ENCODE results near the gene ABTB2.
A peak's percentile ranks its signal among the peaks of the same experiment; 100 is the strongest.

ABTB2 gene

GRCh38 chr11:34339149-34340064 lies 18.4 kb downstream of the ABTB2 start:
- TF ChIP-seq, protein P1, sequence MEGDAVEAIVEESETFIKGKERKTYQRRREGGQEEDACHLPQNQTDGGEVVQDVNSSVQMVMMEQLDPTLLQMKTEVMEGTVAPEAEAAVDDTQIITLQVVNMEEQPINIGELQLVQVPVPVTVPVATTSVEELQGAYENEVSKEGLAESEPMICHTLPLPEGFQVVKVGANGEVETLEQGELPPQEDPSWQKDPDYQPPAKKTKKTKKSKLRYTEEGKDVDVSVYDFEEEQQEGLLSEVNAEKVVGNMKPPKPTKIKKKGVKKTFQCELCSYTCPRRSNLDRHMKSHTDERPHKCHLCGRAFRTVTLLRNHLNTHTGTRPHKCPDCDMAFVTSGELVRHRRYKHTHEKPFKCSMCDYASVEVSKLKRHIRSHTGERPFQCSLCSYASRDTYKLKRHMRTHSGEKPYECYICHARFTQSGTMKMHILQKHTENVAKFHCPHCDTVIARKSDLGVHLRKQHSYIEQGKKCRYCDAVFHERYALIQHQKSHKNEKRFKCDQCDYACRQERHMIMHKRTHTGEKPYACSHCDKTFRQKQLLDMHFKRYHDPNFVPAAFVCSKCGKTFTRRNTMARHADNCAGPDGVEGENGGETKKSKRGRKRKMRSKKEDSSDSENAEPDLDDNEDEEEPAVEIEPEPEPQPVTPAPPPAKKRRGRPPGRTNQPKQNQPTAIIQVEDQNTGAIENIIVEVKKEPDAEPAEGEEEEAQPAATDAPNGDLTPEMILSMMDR (IDR thresholded peaks at IDR 0.05; ENCODE audit: insufficient read depth, low read length), result no peak
- TF ChIP-seq GABPA (IDR thresholded peaks at IDR 0.05; ENCODE audit: low read depth), result no peak
- TF ChIP-seq SPI1 (IDR thresholded peaks at IDR 0.05; ENCODE audit: borderline replicate concordance, low read depth), result peak; percentile 14; the same call in 1 of the 2 replicates
- TF ChIP-seq POLR2AphosphoS5 (IDR thresholded peaks at IDR 0.05; ENCODE audit: low read depth), result peak; percentile 62
- no peak for TF ChIP-seq REST (IDR thresholded peaks at IDR 0.05; ENCODE audit: insufficient replicate concordance, low read depth)
- Histone ChIP-seq H3K4me3 (replicated peaks; ENCODE audit: insufficient read depth, low read length) (no peak overlapping the region), H3K27me3 (ENCODE audit: insufficient read depth, poor library complexity, severe bottlenecking) (no peaks in the 10 kb centered on the region), H3K27ac (replicated peaks) (peak overlapping the region; percentile 42)
- DNase-seq (ENCODE audit: low read depth in 1 of 2, low spot score in 1 of 2), result peak; percentile 16 to 81

GRCh38 chr11:34337016-34337415 lies 20.8 kb downstream of the ABTB2 start:
- Histone ChIP-seq H3K4me3 (replicated peaks; ENCODE audit: insufficient read depth, low read length) (no peak overlapping the region), H3K27ac (replicated peaks) (no peak overlapping the region), H3K27me3 (ENCODE audit: insufficient read depth, poor library complexity, severe bottlenecking) (no peaks in the 10 kb centered on the region)
- TF ChIP-seq POLR2AphosphoS5 (IDR thresholded peaks at IDR 0.05; ENCODE audit: low read depth) (no peak), REST (IDR thresholded peaks at IDR 0.05; ENCODE audit: insufficient replicate concordance, low read depth) (no peak), SPI1 (IDR thresholded peaks at IDR 0.05; ENCODE audit: borderline replicate concordance, low read depth) (no peak), GABPA (IDR thresholded peaks at IDR 0.05; ENCODE audit: low read depth) (no peak)
- TF ChIP-seq, protein P1 (IDR thresholded peaks at IDR 0.05; ENCODE audit: insufficient read depth, low read length), result no peak
- DNase-seq (ENCODE audit: low read depth in 1 of 2, low spot score in 1 of 2), result peak in 1 of 2 experiments; percentile 61

DNA sequence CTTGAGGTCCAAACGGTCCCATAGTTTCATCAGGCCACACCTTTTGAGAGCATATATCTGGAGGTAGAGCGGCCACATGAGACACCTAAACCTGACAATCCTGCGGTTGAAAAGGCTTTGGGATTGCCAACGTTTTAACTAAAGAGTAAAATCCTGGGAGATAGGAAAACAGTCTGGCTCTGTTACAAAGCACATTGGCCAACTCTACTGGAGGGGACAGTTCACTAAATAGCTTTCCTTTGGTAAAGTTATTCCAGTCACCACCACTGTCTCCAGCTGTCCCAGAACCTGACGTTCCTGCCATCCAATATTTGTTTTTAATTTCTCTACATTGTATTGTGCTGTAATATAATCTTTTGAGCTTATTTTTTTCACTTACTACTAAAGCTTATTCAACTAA lies 22.0 kb downstream of the ABTB2 start:
- DNase-seq (ENCODE audit: low read depth in 1 of 2, low spot score in 1 of 2), result no peak
- no peak for TF ChIP-seq REST (IDR thresholded peaks at IDR 0.05; ENCODE audit: insufficient replicate concordance, low read depth)
- TF ChIP-seq, protein P1 (IDR thresholded peaks at IDR 0.05; ENCODE audit: insufficient read depth, low read length), result no peak
- TF ChIP-seq POLR2AphosphoS5 (IDR thresholded peaks at IDR 0.05; ENCODE audit: low read depth), result no peak
- TF ChIP-seq GABPA (IDR thresholded peaks at IDR 0.05; ENCODE audit: low read depth), result no peak
- no peak for TF ChIP-seq SPI1 (IDR thresholded peaks at IDR 0.05; ENCODE audit: borderline replicate concordance, low read depth)
- Histone ChIP-seq H3K27ac (replicated peaks) (no peak overlapping the region), H3K27me3 (ENCODE audit: insufficient read depth, poor library complexity, severe bottlenecking) (no peaks in the 10 kb centered on the region), H3K4me3 (replicated peaks; ENCODE audit: insufficient read depth, low read length) (no peak overlapping the region)
